Measurements from ENCODE around the gene COX10.
"Not testable (repeated sequence)": the region's sequence is repeated elsewhere in the genome, so short reads cannot be mapped to it uniquely, and the experiment has no call there.

Gene COX10

DNA sequence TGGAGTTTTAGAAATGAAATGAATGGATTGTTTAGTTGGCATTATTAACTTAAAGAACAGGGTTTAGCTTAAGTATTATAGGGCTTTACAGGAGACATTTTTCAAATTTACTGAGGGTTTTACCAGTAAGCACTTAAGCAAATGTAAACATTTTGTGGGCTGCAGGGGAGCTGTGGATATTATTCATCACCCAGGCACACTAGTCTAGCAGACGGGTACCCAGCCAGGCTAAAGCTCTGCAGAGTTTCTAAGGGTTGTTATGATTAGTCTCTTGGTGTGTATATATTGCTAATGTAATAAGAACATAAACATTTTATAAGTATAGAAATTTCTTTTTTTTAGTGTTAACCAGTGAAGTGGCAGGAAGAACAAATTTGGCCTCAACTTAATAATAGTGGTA is 110.6 kb downstream of the COX10 start:
- not testable (repeated sequence) for DNase-seq

DNA sequence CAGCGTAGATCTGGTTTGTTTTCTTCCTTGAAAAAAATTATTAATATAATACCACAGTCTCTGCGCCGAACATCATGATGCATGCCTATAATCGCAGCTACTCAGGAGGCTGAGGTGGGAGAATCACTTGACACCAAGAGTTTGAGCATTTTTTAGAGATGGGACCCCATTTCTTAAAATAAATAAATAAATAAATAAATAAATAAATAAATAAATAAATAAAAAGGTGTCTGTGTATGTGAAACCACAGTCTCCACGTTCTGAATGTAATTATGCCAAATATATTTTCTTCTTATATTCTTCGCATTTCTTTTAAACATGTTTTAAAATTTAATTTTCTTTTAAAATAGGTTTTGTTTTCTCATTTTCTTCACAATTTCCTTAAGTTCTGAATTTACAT is 112.8 kb downstream of the COX10 start:
- not testable (repeated sequence) for DNase-seq

DNA sequence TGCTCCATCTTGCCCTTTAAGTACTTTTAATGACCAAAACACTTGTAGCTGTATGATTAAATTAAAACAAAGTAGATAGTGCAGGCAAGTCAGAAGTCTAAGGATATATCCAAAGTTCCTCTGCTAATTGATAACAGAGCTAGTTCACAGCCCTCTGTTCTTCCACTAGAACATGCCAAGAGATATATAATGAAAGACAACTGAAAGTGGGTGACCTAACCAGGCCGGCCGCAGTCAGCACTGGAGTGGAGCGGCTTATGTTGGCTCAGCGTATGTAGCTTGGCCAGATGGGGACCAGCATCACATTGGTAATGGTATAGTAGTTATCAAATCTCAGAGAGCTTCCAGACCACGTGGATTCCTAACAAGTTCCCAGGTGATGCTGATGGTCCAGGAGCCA is 115.2 kb downstream of the COX10 start:
- not testable (repeated sequence) for DNase-seq

DNA sequence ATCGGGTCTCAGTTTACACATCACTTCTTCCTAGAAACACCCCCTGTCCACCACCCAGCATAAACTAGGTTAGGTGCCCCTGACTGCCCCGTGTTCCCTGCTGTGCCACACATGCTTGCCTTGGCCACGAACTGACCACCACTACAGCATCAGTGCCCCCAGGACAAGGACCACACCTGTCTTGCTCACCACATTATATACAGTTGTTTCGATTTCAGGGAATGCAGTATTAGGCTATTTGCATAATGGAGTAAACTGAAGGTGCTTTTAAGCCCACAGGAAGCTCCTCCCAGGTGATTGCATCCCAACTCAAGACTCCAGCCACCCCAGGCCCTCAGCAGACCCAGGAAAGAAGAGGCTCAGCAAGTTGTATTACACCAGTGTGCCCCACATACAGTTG is 117.1 kb downstream of the COX10 start:
- not testable (repeated sequence) for DNase-seq

DNA sequence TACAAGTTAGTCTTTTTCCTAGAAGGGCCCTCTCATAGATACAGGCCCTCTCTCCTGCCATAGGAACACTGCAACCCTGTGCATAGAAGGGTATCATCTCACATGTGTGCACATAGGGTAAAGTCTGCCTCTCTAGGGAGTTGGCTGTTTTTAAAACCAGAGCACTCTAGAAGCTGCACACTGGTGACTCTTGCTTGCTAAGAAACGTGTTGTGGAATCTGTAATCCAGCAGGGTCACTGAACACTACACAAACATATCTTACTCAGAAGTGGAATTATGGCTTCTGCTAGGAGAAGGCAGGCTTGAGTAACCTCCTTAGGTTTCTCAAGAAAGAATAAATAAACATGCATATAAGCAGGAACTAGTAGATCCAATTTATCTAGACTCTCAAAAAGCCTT is 121.5 kb downstream of the COX10 start:
- not testable (repeated sequence) for DNase-seq

DNA sequence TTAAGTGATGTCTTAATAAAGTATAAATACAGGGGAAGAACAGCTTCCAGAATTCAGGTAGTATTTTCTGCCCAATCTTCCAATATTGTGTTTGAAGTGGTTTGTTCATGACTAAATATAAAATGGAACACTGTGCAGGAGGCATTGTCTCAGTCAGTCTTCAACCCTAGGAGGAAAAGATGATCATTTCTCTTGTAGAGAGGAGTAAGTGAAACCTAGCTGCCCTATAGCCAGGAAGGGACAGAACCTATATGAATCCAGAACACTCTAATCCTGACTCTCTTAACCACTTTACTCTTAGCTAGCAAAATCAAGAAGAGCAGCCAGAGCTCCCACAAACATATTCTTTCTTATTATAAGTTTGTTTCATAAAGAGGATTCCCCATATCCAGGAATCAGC is 122.2 kb downstream of the COX10 start:
- not testable (repeated sequence) for DNase-seq

DNA sequence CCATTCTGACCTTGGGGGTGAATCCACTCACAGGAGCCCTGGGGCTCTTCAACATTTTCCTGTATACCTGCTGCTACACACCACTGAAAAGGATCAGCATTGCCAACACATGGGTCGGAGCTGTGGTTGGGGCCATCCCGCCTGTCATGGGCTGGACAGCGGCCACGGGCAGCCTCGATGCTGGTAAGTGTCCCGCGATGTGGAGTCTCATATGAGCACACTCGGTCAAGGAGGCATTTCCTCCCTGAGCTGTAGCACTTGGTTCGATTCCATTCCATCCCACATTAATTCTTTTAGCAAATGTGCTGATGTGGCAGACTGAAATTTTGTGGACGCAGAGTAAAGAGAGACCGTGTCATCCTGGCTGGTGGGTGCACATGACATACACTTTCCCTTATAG is 122.7 kb downstream of the COX10 start:
- not testable (repeated sequence) for DNase-seq

DNA sequence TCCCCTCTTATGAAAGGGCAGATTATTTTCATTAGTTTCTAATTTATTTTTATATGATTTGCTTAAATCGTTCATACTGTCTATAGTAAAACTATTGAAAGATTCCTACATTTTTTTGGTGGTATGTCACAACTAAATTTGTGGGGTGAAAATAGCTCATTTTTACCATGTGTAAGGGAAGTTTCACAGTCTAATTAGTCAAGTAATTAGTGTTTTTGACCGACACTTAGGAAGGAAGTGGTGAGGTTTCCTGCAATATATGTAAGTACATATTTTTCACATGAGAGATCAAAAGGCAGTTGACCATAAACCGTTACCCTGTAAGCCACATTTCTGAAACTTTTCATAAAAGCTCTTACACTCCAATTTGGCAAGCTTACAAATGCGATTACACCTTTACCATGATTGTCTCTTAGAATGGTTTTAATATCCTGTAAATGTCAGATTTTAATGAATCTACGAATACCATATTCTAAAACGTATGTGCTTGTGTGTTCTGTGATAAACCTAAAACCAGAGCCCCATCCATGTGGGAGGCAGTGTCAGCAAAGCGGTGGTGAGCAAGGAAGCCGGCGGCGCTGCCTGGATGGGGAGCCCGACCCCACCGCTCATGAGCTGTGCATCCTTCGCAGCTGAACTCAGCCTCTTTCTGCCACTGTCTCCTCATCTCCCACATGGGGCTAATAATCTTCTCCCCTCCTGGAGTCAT is 123.5 kb downstream of the COX10 start:
- DNase-seq: peak in 1 of 5 experiments; percentile 55

DNA sequence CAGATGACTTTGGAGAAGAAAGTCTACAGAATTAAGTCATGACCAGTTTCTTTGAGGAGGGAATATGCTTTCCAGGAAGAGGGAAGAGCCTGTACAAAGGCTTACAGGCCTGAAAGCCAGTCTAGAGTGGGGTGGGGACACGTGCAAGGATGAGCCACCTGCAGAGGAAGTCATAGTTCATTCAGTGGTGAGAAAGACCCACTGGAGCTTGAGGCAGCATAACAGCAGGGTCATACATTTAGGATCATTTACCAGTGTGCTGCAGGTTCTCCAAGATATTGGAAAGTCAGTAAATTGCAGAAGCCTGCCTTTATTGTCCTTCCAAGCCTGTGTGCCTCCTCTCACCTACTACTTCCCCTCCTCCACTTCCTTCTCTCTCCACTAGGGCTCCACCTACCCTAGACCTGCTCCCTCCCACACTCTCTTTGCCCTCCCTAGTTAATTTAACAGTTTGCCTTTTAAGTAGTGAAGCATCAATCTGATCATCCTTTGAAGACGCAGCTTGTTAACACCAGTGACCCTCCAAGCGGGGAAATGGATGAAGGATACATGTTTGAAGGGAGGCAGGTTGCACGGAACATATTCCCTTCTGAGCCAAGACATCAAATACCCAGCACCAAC is 127.2 kb downstream of the COX10 start:
- DNase-seq: peak in 1 of 5 experiments; percentile 80

DNA sequence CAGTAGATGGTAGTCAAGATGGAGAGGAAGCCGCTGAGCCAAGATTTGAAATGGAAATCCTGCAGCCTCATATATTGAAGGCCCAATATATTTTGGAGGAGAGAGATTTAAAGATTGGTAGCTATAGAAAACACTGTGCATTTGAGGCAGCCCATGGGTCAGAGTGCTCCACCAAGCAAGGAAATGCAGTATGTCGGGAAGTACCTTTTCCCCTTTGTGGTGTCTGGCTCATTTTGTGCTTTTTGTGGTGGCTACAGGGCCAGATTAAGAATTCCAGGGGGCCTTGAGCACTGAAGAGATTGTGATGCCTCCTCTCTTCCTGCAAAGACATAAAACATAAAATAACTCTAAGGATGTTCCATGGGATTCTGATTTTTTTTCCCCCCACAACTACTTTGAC is 127.8 kb downstream of the COX10 start:
- no peak for DNase-seq

DNA sequence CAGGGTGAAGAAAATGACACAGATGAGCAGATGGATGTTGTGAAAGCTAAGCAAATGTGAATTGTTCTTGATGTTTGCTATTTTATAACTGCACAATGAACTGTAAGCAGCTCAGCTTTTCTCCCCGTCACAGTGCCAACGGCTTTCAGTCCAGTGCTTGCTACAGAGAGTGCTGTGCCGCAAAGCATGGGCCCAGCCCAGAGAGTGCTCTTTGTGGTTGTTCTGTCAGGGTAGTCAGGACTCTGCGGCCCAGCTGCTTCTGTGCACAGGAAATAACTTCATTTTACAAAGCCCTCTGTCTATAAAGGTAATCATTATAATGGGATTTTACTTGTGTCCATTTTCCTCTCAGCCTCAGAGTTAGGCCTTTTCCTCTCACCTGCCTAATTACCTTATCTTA is 128.3 kb downstream of the COX10 start:
- DNase-seq: peak in 4 of 5 experiments; percentile 24 to 90 (median 37)

DNA sequence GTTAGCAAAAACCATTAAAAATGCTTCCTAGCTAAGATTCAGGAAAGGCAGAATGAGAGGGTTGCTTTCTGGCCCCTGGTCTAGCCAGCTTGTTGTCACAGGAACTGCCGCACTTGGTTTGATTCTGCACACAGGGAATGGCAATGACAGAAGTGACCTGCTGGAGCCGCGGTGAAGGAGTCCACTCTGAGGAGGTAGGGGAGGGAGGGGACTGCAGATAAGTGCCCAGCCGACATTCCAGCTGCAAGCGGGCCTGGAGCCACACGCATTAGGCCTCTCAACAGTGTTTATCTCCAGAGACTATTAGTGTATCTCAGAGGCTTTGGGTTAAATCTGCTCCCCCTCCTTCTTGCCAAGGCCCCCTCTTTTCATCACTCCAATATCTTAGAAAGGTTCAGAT is 128.7 kb downstream of the COX10 start:
- DNase-seq: no peak

DNA sequence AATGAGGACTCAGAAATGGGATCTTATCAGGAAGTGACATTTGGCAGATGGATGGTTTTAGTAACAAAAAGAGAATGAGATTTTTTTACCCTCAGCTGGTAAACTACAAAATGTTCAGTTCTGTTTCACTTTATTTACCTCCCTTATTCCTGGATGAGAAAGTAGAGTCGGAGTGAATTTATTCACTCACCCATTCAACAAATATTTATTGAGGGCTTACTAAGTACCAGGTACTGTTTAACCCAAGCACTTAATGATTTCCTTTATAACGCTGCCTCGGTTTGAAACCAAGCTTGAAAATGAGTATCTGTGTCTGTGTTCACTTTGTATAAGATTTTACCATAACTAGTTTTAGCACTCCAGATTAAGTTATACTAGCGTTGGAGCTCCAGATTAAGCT is 129.3 kb downstream of the COX10 start:
- no peak for DNase-seq

DNA sequence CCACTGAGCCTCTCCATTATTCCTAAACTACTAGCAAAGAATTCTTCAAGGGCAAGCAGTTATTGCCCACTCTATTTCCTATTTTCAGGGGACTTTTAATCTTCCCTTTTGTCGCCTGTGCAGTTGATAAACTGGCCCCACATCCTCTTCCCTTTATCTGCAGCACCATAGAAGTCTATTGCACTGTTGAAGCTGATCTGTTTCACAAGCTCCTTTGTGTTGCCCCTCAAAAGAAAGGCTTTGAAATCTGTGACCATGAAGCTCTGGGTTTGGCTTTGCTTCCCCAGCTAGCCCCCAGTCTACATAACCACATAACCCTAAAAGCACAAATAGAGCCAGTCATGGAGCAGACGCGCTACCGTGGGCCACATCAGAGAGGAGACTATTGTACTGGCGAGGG is 130.3 kb downstream of the COX10 start:
- no peak for DNase-seq

DNA sequence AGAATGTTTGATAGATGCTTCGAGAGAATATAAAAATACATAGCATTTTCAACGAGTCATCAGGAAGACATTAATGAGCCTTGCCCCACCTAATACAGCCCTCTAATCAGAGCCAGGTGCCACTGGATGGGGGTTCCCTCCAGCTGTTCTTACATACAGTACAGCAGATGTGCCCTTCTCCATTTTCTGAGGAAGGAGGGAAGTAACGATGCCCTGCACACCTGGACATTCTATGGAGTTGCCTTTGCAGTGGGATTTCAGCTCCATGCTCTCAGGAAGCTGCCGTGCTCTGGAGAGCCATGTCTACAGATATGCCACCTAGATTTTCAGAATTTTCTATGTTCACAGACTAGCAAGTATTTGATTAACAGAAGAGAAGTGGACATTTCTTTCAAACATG is 131.1 kb downstream of the COX10 start:
- DNase-seq: no peak

DNA sequence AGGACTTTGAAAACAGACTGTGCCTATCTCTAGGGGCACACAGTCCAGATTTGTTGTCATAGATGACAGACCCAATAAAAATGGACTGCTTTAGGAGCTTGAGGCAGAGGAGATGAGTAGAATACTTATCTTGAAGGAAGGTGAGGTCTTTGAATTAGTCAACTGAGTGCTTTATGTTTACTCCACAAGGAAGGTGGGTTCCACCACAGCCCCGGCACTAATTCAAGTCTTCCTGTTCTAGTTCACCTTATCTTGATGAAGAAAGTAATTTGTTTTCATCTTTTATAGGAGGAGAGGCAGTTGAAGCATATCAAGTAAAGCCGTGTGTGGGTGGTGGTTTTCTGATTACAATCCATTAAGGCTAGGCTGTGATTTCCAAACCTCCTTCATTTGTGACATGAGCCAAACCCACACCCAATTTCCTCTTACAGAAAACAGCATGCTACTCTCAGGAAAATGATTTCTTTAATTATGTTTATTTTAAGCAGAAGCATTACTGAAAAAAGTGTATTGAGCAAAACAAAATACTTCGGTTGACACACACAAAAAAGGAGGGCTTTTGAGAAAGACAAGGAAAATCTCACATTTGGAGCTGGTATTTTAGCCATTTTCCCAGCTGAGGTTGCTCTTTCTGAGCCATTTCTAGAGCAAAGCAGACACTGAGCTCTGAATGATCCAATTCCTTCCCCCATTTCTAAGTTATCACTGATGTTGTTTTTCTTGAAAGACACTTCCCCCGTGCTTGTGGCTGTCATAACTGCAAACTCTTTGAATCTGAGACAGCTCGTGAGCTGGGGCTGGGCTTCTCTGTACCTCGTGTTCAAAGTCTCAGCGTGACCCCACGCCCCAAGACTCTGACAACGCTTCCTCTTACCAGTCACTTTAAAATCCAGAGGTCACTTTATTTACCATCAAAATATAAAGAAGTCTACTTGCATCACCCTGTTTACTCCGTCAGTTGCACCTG is 132.0 kb downstream of the COX10 start:
- DNase-seq: peak in 4 of 5 experiments; percentile 37 to 98 (median 70)

DNA sequence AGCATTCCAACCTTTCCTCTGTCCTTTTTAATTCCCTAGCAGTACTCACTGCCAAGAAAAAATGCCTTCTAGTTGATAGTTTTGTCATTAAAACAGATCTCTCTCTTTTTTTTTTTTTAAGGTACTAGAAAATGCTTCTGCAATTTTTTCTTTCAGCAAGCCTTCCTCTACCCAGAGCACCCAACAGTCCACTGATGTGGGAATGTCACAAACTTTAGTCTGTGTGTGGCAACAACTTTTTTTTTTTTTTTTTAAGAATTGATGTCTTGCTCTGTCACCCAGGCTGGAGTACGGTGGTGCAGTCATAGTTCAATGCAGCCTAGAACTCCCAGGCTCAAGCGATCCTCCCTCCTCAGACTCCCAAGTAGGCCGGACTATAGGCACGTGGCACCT is 132.7 kb downstream of the COX10 start:
- DNase-seq: no peak

DNA sequence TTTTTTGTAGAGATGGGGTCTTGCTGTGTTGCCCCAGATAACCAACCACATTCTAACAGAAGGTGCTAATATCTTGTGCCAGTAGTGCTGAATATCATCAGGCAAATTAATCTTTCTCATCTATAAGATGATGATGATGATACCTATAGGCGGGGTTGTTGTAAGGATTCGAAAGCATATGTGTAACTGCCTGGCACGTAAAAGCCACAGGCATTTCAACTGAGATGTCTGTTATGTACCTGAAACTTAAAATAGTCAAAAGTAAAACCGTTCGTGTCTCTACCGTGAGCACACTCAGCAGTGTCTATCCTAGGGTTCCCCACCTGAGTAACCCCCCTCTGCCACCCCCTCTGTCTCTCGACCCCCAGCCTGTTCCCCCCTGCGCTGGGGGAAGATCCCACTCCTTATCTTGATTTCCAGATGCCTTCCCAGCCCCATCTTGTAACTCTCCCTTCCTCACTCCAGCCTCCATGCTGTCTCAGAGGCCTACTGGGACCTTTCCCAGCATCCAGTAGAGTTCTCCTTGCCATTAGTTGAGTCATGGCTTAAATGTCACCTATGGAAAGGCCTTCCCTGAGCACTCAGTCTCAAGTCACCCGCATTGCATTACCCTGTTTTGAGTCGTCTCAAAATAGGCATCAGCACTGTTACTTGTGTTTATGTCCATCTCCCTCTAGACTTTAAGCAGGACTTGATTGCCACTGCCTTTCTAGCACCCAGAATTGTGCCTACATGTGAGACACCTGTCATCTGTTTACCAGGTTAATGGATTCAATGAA is 133.3 kb downstream of the COX10 start:
- peak in 1 of 5 experiments; percentile 91 for DNase-seq

DNA sequence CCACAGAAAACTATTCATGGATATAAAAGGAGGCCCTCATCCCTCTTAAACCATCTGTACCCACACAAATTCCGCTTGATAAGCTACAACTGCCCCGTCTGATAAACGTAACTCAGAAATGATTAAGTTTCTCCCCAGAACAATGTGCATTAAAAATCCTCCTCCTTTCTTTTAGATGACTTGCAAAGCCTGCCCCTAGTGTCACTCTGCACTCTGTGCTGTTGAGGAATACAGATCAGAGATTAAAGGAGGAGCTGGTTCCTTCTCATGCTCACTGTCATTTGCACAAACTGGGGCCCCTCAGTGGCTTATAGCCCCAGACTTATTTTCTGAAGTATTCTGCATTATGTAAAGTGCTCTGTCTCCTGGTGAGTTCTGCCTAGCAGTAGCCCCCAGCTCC is 134.1 kb downstream of the COX10 start:
- DNase-seq: peak in 2 of 5 experiments; percentile 26 to 87

DNA sequence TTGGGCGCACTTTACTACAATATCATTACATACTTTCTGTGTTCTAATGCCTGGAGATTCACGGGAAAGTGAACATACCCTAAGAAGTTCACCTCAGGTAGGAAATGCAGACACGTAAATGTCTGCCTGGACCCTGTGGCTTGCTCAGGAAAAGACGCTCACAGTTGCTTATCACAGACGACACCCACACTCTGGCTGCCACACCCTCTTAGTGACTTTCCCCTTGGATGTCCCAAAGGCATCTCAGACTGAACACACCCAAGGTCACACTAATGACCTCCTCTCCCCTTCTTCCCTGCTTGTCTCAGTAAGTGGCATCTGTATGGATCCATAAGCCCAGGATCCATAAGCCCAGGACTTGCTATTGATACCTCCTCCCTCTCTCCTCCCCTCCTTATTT is 134.8 kb downstream of the COX10 start:
- DNase-seq: no peak

DNA sequence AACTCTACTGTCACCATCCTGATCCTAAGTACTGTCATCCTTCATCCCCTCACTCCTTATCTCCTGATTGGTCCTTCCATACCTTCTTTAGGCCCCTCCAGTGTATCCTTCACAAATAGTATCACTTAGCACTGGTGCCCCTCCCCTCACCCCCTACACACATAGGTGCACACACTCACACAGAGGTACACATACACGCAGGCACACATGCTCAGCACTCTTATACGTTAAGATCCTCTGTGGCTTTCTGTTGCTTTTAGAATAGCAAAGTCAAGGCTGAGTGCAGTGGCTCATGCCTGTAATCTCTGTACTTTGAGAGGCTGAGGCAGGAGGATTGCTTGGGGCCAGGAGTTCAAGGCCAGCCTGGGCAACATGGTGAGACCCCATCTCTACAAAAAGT is 135.2 kb downstream of the COX10 start:
- peak in 1 of 5 experiments; percentile 67 for DNase-seq

DNA sequence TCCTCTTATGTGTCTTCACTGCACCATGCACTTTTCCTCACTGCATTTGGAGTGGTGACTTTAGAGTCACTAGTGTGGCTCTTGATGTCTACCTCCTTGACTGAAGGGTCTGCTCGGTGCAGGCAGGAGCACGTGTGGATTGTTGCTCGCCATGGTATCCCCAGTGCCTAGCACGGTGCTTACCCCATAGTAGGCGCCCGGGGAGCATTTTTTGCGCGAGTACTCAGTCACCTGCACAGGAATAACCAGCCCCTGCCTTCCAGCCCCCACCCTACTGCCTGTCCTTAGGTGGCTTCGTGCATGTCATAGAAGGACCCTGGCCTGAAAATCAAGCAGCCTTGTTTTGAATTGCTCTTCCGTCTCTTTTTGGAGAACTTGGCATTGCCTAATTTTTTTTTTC is 136.1 kb downstream of the COX10 start:
- no peak for DNase-seq

Measured in T-helper 2 cell (primary cell).